ENCODE measurements around the gene ABHD18. TPM values are rescaled to one million over a fixed set of nuclear protein-coding genes. Genes with fewer than 3 reads are reported as not detected.
"Not testable (repeated sequence)": the region's sequence is repeated elsewhere in the genome, so short reads cannot be mapped to it uniquely, and the experiment has no call there.

Gene ABHD18
- 20.7 TPM for total RNA-seq

- peak; percentile 99 for DNase-seq
Measured at GRCh38 chr4:127965062-127965802, at the start of gene ABHD18, which contains the start of gene MFSD8. TSS of gene ABHD18 (plus strand) at chr4:127965406. CDS start at chr4:127982956, 17,550 bp downstream. TSS of gene MFSD8 (minus strand) at chr4:127965173. CDS start at chr4:127965133, 40 bp downstream.

GRCh38 chr4:127916512-127916911 lies 48.7 kb upstream of the ABHD18 start:
- no peak for DNase-seq

- DNase-seq, result peak; percentile 20
Measured at GRCh38 chr4:127917151-127917550, 48.1 kb upstream of the ABHD18 start.

GRCh38 chr4:127920521-127920920 lies 44.7 kb upstream of the ABHD18 start:
- no peak for DNase-seq

GRCh38 chr4:127922226-127922625 lies 43.0 kb upstream of the ABHD18 start:
- DNase-seq, result no peak

GRCh38 chr4:127925720-127926119 lies 39.5 kb upstream of the ABHD18 start:
- not testable (repeated sequence) for DNase-seq

- no peak for DNase-seq
Measured at GRCh38 chr4:127930175-127930574, 35.0 kb upstream of the ABHD18 start.

- not testable (repeated sequence) for DNase-seq
Measured at GRCh38 chr4:127931836-127932235, 33.4 kb upstream of the ABHD18 start.

- DNase-seq, result no peak
Measured at GRCh38 chr4:127936974-127937373, 28.2 kb upstream of the ABHD18 start.

- no peak for DNase-seq
Measured at GRCh38 chr4:127957105-127957504, 8.1 kb upstream of the ABHD18 start.

- no peak for DNase-seq
Measured at GRCh38 chr4:127959794-127960193, 5.4 kb upstream of the ABHD18 start.

- not testable (repeated sequence) for DNase-seq
Measured at GRCh38 chr4:127963633-127964398, 1.4 kb upstream of the ABHD18 start.

GRCh38 chr4:127964426-127965061 lies 662 bp upstream of the ABHD18 start:
- not testable (repeated sequence) for DNase-seq

GRCh38 chr4:127965803-127966175 lies 583 bp downstream of the ABHD18 start:
- peak; percentile 57 for DNase-seq

- no peak for DNase-seq
Measured at GRCh38 chr4:127967141-127967775, 2.1 kb downstream of the ABHD18 start.

- DNase-seq, result no peak
Measured at GRCh38 chr4:127968586-127968985, 3.4 kb downstream of the ABHD18 start.

- DNase-seq, result not testable (repeated sequence)
Measured at GRCh38 chr4:127970925-127971324, 5.7 kb downstream of the ABHD18 start.

GRCh38 chr4:127975121-127975770 lies 10.0 kb downstream of the ABHD18 start:
- no peak for DNase-seq

GRCh38 chr4:127978930-127979329 lies 13.7 kb downstream of the ABHD18 start:
- no peak for DNase-seq

GRCh38 chr4:127982445-127982844 lies 17.2 kb downstream of the ABHD18 start:
- DNase-seq, result no peak

- no peak for DNase-seq
Measured at GRCh38 chr4:127985989-127986388, 20.8 kb downstream of the ABHD18 start.

- DNase-seq, result no peak
Measured at GRCh38 chr4:127988638-127989037, 23.4 kb downstream of the ABHD18 start.

All from tongue (tissue), 2 donors.